Measurements from ENCODE around the gene TEX22.

DNA sequence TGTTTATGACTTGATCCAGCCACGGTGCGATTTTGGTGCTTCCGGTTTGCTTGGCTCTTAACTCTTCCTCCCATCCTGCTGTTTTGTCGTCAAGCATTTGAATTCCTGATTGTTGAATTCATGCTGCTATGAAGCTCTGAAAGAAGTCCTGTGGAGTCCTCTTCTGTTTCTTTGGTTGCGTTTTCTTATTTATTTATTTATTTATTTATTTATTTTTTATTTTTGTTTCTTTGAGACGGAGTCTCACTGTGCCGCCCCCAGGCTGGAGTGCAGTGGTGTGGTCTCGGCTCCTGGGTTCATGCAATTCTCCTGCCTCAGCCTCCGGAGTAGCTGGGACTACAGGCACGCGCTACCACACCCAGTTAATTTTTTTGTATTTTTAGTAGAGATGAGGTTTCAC lies 18.3 kb downstream of the TEX22 start:
- TF ChIP-seq, protein P1, sequence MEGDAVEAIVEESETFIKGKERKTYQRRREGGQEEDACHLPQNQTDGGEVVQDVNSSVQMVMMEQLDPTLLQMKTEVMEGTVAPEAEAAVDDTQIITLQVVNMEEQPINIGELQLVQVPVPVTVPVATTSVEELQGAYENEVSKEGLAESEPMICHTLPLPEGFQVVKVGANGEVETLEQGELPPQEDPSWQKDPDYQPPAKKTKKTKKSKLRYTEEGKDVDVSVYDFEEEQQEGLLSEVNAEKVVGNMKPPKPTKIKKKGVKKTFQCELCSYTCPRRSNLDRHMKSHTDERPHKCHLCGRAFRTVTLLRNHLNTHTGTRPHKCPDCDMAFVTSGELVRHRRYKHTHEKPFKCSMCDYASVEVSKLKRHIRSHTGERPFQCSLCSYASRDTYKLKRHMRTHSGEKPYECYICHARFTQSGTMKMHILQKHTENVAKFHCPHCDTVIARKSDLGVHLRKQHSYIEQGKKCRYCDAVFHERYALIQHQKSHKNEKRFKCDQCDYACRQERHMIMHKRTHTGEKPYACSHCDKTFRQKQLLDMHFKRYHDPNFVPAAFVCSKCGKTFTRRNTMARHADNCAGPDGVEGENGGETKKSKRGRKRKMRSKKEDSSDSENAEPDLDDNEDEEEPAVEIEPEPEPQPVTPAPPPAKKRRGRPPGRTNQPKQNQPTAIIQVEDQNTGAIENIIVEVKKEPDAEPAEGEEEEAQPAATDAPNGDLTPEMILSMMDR (IDR thresholded peaks at IDR 0.05 in 4 of 5, conservative IDR thresholded peaks at IDR 0.05 in 1 of 5), result no peak
- no peak for TF ChIP-seq POLR2A (IDR thresholded peaks at IDR 0.05)

Data from gastrocnemius medialis (tissue), 4 donors.